ENCODE data around the gene PRM3.

Gene PRM3

GRCh38 chr16:11235703-11235991 is 37.8 kb downstream of the PRM3 start:
- Mint-ChIP-seq H3K27me3 (no peaks in the 10 kb centered on the region), H3K36me3 (ENCODE audit: insufficient read depth) (peaks cover 5% of the 10 kb centered on the region), H3K9me3 (no peaks in the 10 kb centered on the region), H3K4me1 (peaks cover 43% of the 10 kb centered on the region), H3K4me3 (no peak overlapping the region), H3K27ac (ENCODE audit: low read depth) (no peak overlapping the region)
- ATAC-seq (replicated peaks; ENCODE audit: extremely low read depth, poor library complexity, severe bottlenecking) (no peak), DNase-seq (ENCODE audit: low spot score in 2 of 2) (no peak)

- Mint-ChIP-seq H3K27me3 (no peaks in the 10 kb centered on the region), H3K4me1 (peaks cover 43% of the 10 kb centered on the region), H3K36me3 (ENCODE audit: insufficient read depth) (peaks cover 5% of the 10 kb centered on the region), H3K4me3 (no peak overlapping the region), H3K9me3 (no peaks in the 10 kb centered on the region), H3K27ac (ENCODE audit: low read depth) (no peak overlapping the region)
- no peak for DNase-seq (ENCODE audit: low spot score in 2 of 2)
- no peak for ATAC-seq (replicated peaks; ENCODE audit: extremely low read depth, poor library complexity, severe bottlenecking)
These were observed 38.3 kb downstream of the PRM3 start for GRCh38 chr16:11234884-11235702.

- H3K27ac Mint-ChIP-seq (ENCODE audit: low read depth) = peak overlapping the region; percentile 97
- peak overlapping the region; percentile 74 for H3K4me3 Mint-ChIP-seq
- H3K4me1 Mint-ChIP-seq = peaks cover 46% of the 10 kb centered on the region
- no peak for ATAC-seq (replicated peaks; ENCODE audit: extremely low read depth, poor library complexity, severe bottlenecking)
- no peaks in the 10 kb centered on the region for H3K27me3 Mint-ChIP-seq
- peaks cover 3% of the 10 kb centered on the region for H3K36me3 Mint-ChIP-seq (ENCODE audit: insufficient read depth)
- no peak for DNase-seq (ENCODE audit: low spot score in 2 of 2)
- no peaks in the 10 kb centered on the region for H3K9me3 Mint-ChIP-seq
These were observed 39.6 kb downstream of the PRM3 start for GRCh38 chr16:11233727-11234376.

GRCh38 chr16:11232852-11233726 is 40.3 kb downstream of the PRM3 start:
- Mint-ChIP-seq H3K4me3 (peak overlapping the region; percentile 74), H3K4me1 (peaks cover 53% of the 10 kb centered on the region), H3K27ac (ENCODE audit: low read depth) (peak overlapping the region; percentile 97), H3K27me3 (no peaks in the 10 kb centered on the region), H3K9me3 (no peaks in the 10 kb centered on the region), H3K36me3 (ENCODE audit: insufficient read depth) (peaks cover 3% of the 10 kb centered on the region)
- DNase-seq (ENCODE audit: low spot score in 2 of 2) = peak; percentile 69 to 84
- ATAC-seq (replicated peaks; ENCODE audit: extremely low read depth, poor library complexity, severe bottlenecking) = peak; percentile 89

GRCh38 chr16:11232302-11232851 is 41.1 kb downstream of the PRM3 start:
- ATAC-seq (replicated peaks; ENCODE audit: extremely low read depth, poor library complexity, severe bottlenecking) = no peak
- H3K9me3 Mint-ChIP-seq = no peaks in the 10 kb centered on the region
- H3K27me3 Mint-ChIP-seq = no peaks in the 10 kb centered on the region
- peaks cover 3% of the 10 kb centered on the region for H3K36me3 Mint-ChIP-seq (ENCODE audit: insufficient read depth)
- H3K27ac Mint-ChIP-seq (ENCODE audit: low read depth) = peak overlapping the region; percentile 97
- H3K4me3 Mint-ChIP-seq = peak overlapping the region; percentile 74
- H3K4me1 Mint-ChIP-seq = peaks cover 53% of the 10 kb centered on the region
- DNase-seq (ENCODE audit: low spot score in 2 of 2) = no peak

GRCh38 chr16:11231367-11231970 is 42.0 kb downstream of the PRM3 start:
- H3K36me3 Mint-ChIP-seq (ENCODE audit: insufficient read depth) = peaks cover 3% of the 10 kb centered on the region
- no peaks in the 10 kb centered on the region for H3K9me3 Mint-ChIP-seq
- peak overlapping the region; percentile 97 for H3K27ac Mint-ChIP-seq (ENCODE audit: low read depth)
- H3K27me3 Mint-ChIP-seq = no peaks in the 10 kb centered on the region
- ATAC-seq (replicated peaks; ENCODE audit: extremely low read depth, poor library complexity, severe bottlenecking) = no peak
- peaks cover 53% of the 10 kb centered on the region for H3K4me1 Mint-ChIP-seq
- DNase-seq (ENCODE audit: low spot score in 2 of 2) = no peak
- H3K4me3 Mint-ChIP-seq = no peak overlapping the region

GRCh38 chr16:11229906-11230305 is 43.5 kb downstream of the PRM3 start:
- no peaks in the 10 kb centered on the region for H3K27me3 Mint-ChIP-seq
- no peak for ATAC-seq (replicated peaks; ENCODE audit: extremely low read depth, poor library complexity, severe bottlenecking)
- peaks cover 54% of the 10 kb centered on the region for H3K4me1 Mint-ChIP-seq
- peak overlapping the region; percentile 63 for H3K27ac Mint-ChIP-seq (ENCODE audit: low read depth)
- H3K36me3 Mint-ChIP-seq (ENCODE audit: insufficient read depth) = peaks cover 9% of the 10 kb centered on the region
- no peak for DNase-seq (ENCODE audit: low spot score in 2 of 2)
- H3K4me3 Mint-ChIP-seq = no peak overlapping the region
- H3K9me3 Mint-ChIP-seq = no peaks in the 10 kb centered on the region

GRCh38 chr16:11229432-11229831 is 44.0 kb downstream of the PRM3 start:
- Mint-ChIP-seq H3K4me3 (no peak overlapping the region), H3K27me3 (no peaks in the 10 kb centered on the region), H3K9me3 (no peaks in the 10 kb centered on the region), H3K4me1 (peaks cover 54% of the 10 kb centered on the region), H3K27ac (ENCODE audit: low read depth) (peak overlapping the region; percentile 63), H3K36me3 (ENCODE audit: insufficient read depth) (peaks cover 9% of the 10 kb centered on the region)
- DNase-seq (ENCODE audit: low spot score in 2 of 2) = no peak
- ATAC-seq (replicated peaks; ENCODE audit: extremely low read depth, poor library complexity, severe bottlenecking) = no peak

- peaks cover 41% of the 10 kb centered on the region for H3K4me1 Mint-ChIP-seq
These were observed 47.5 kb downstream of the PRM3 start for GRCh38 chr16:11225677-11226549.

GRCh38 chr16:11224894-11225676 is 48.3 kb downstream of the PRM3 start:
- Mint-ChIP-seq H3K36me3 (ENCODE audit: insufficient read depth) (peaks cover 7% of the 10 kb centered on the region), H3K27me3 (no peaks in the 10 kb centered on the region), H3K27ac (ENCODE audit: low read depth) (peak overlapping the region; percentile 98), H3K4me3 (peak overlapping the region; percentile 73), H3K9me3 (no peaks in the 10 kb centered on the region), H3K4me1 (peaks cover 40% of the 10 kb centered on the region)
- peak; percentile 50 to 69 for DNase-seq (ENCODE audit: low spot score in 2 of 2)
- ATAC-seq (replicated peaks; ENCODE audit: extremely low read depth, poor library complexity, severe bottlenecking) = peak; percentile 83

More at GRCh38 chr16:11225677-11226549, 47.5 kb downstream of the PRM3 start:
- Mint-ChIP-seq H3K4me3 (peak overlapping the region; percentile 73), H3K27me3 (no peaks in the 10 kb centered on the region), H3K36me3 (ENCODE audit: insufficient read depth) (peaks cover 7% of the 10 kb centered on the region), H3K9me3 (no peaks in the 10 kb centered on the region), H3K27ac (ENCODE audit: low read depth) (peak overlapping the region; percentile 98)
- ATAC-seq (replicated peaks; ENCODE audit: extremely low read depth, poor library complexity, severe bottlenecking) (no peak), DNase-seq (ENCODE audit: low spot score in 2 of 2) (no peak)
